Keratinocyte (primary cell): ENCODE results near the gene PHACTR1. TPM values are rescaled to one million over a fixed set of nuclear protein-coding genes. Genes with fewer than 3 reads are reported as not detected.

Experiments used
- DNase-seq: peaks from one replicate; pipeline ENCODE4 v3.0.0-alpha.2; 2011; ENCODE audit warnings: low read depth, missing footprints, low spot score
- FAIRE-seq: peaks from 2 replicates; lab custom pipeline; 2011; peaks lifted over from hg19 to GRCh38; lab: Jason Lieb, UNC
- H2AFZ ChIP-seq: 2 replicates; pipeline ENCODE4 v1.6.0; 2012; ENCODE audit warnings: low read length, control low read depth, inconsistent platforms; ENCODE audit not compliant: control insufficient read depth
- H3K27ac ChIP-seq: 2 replicates; pipeline ENCODE4 v1.5.1; 2011; ENCODE audit warnings: low read length; ENCODE audit not compliant: control insufficient read depth, insufficient read depth
- H3K27me3 ChIP-seq: 3 replicates; pipeline ENCODE4 v1.6.0; 2011; ENCODE audit warnings: low read length; ENCODE audit not compliant: control insufficient read depth, insufficient read depth; ENCODE audit errors: extremely low read depth
- H3K36me3 ChIP-seq, 2 experiments: 2 replicates in 1 of 2; 3 replicates in 1 of 2; pipeline ENCODE4 v1.5.1; 2011; ENCODE audit warnings: low read length in 2 of 2, mild to moderate bottlenecking in 1 of 2; ENCODE audit not compliant: control insufficient read depth in 2 of 2, insufficient read depth in 2 of 2; ENCODE audit errors: extremely low read depth in 1 of 2
- H3K4me1 ChIP-seq: 3 replicates; pipeline ENCODE4 v1.5.1; 2011; ENCODE audit warnings: low read length; ENCODE audit not compliant: control insufficient read depth, insufficient read depth; ENCODE audit errors: extremely low read depth
- H3K4me2 ChIP-seq: 3 replicates; pipeline ENCODE4 v1.6.0; 2011; ENCODE audit warnings: low read depth, low read length; ENCODE audit not compliant: control insufficient read depth, insufficient read depth; ENCODE audit errors: extremely low read depth
- H3K4me3 ChIP-seq, 3 experiments: fragments of 200-600 bp in 1 of 3; sonication (generic) in 1 of 3; 2 replicates in 2 of 3; 3 replicates in 1 of 3; pipeline ENCODE4 v1.5.1; 2011 to 2016; ENCODE audit warnings: low read length in 3 of 3, mild to moderate bottlenecking in 3 of 3, control low read depth in 2 of 3, inconsistent platforms in 1 of 3, low read depth in 1 of 3, mixed read lengths in 1 of 3, mixed run types in 1 of 3, moderate library complexity in 1 of 3; ENCODE audit not compliant: control insufficient read depth in 2 of 3, insufficient read depth in 2 of 3; ENCODE audit errors: extremely low read depth in 1 of 3
- H3K79me2 ChIP-seq: 2 replicates; pipeline ENCODE4 v1.6.0; 2012; ENCODE audit warnings: low read length; ENCODE audit not compliant: control insufficient read depth, insufficient read depth
- H3K9ac ChIP-seq: 3 replicates; pipeline ENCODE4 v1.6.0; 2011; ENCODE audit warnings: low read length; ENCODE audit not compliant: control insufficient read depth, insufficient read depth; ENCODE audit errors: extremely low read depth
- H3K9me1 ChIP-seq: 3 replicates; pipeline ENCODE4 v1.6.0; 2011; ENCODE audit warnings: low read length; ENCODE audit not compliant: control insufficient read depth, insufficient read depth; ENCODE audit errors: extremely low read depth
- H3K9me3 ChIP-seq: 2 replicates; pipeline ENCODE4 v1.5.1; 2012; ENCODE audit warnings: low read depth, low read length; ENCODE audit not compliant: control insufficient read depth
- H4K20me1 ChIP-seq: 3 replicates; pipeline ENCODE4 v1.6.0; 2011; ENCODE audit warnings: low read length; ENCODE audit not compliant: control insufficient read depth, insufficient read depth; ENCODE audit errors: extremely low read depth
- CTCF ChIP-seq, 3 experiments: IDR thresholded peaks in 1 of 3; conservative IDR thresholded peaks in 1 of 3; optimal IDR thresholded peaks in 1 of 3; 2 replicates in 2 of 3; 3 replicates in 1 of 3; pipeline versions ENCODE3 to v1.5.1; 2011; ENCODE audit warnings: low read length in 3 of 3, mild to moderate bottlenecking in 3 of 3, moderate library complexity in 2 of 3, control low read depth in 1 of 3, inconsistent platforms in 1 of 3; ENCODE audit not compliant: insufficient read depth in 2 of 3; ENCODE audit errors: extremely low read depth in 1 of 3
- EZH2 ChIP-seq: IDR thresholded peaks from one replicate; pipeline ENCODE4 v1.6.1; 2012; ENCODE audit warnings: inconsistent platforms, mild to moderate bottlenecking, low read length, moderate library complexity
- dilution Hi-C: fragments of 300-500 bp; cut with MboI; formaldehyde crosslinking; loops from one replicate; pipeline ENCODE4 v1.7.0; 2020; ENCODE audit warnings: low sequenced_read_pairs; ENCODE audit not compliant: extremely low pct_ligation_motif_present
- polyA plus RNA-seq, 5 experiments: library from polyadenylated mRNA; depleted of rRNA in 3 of 5; stranded (reverse) in 3 of 5; stranded (forward) in 1 of 5; unstranded in 1 of 5; fragments of >200 nt; gene quantifications; 1 replicate in 1 of 5; 2 replicates in 3 of 5; 3 replicates in 1 of 5; pipeline versions ENCODE4 v1.2.1 to v1.2.3, GENCODE V29; 2011 to 2012; ENCODE audit warnings: missing spikeins in 2 of 5, low read depth in 1 of 5, low replicate concordance in 1 of 5

Gene PHACTR1
- polyA plus RNA-seq, 1 donor (not counting 4 experiments of a cell fraction or from before 2014, with no cell fraction given), result 0.22 TPM

- no peak overlapping the region for H3K4me3 ChIP-seq
- no peaks in the 10 kb centered on the region for H3K9me1 ChIP-seq
- H3K27ac ChIP-seq, result no peak overlapping the region
- dilution Hi-C loops, result no loop called here
- H3K4me1 ChIP-seq, result no peaks in the 10 kb centered on the region
- no peak overlapping the region for H3K4me2 ChIP-seq
- H4K20me1 ChIP-seq, result no peaks in the 10 kb centered on the region
- H3K27me3 ChIP-seq, result peaks cover 5% of the 10 kb centered on the region
- H2AFZ ChIP-seq, result no peak overlapping the region
- H3K9me3 ChIP-seq, result no peaks in the 10 kb centered on the region
- H3K9ac ChIP-seq, result no peak overlapping the region
- H3K79me2 ChIP-seq, result no peaks in the 10 kb centered on the region
- H3K36me3 ChIP-seq, result no peaks in the 10 kb centered on the region
- TF ChIP-seq EZH2 (no peak), CTCF (optimal IDR thresholded peaks at IDR 0.05 in 1 of 3, IDR thresholded peaks at IDR 0.05 in 1 of 3, conservative IDR thresholded peaks at IDR 0.05 in 1 of 3; ENCODE audit: extremely low read depth in 1 of 3, insufficient read depth in 2 of 3, low read length in 3 of 3) (no peak)
- FAIRE-seq (no peak), DNase-seq (no peak)
Measured at GRCh38 chr6:13180538-13180937, 464.0 kb downstream of the PHACTR1 start.

GRCh38 chr6:13181393-13181792 is 464.8 kb downstream of the PHACTR1 start:
- dilution Hi-C loops, result no loop called here

More at GRCh38 chr6:13181393-13181792, 464.8 kb downstream of the PHACTR1 start:
- Histone ChIP-seq H3K9me3 (no peaks in the 10 kb centered on the region), H3K36me3 (no peaks in the 10 kb centered on the region), H3K27ac (no peak overlapping the region), H2AFZ (no peak overlapping the region), H3K9me1 (no peaks in the 10 kb centered on the region), H3K4me1 (no peaks in the 10 kb centered on the region), H3K4me3 (no peak overlapping the region), H3K27me3 (peaks cover 5% of the 10 kb centered on the region), H3K79me2 (no peaks in the 10 kb centered on the region), H4K20me1 (no peaks in the 10 kb centered on the region), H3K4me2 (no peak overlapping the region), H3K9ac (no peak overlapping the region)
- no peak for TF ChIP-seq EZH2
- TF ChIP-seq CTCF (optimal IDR thresholded peaks at IDR 0.05 in 1 of 3, IDR thresholded peaks at IDR 0.05 in 1 of 3, conservative IDR thresholded peaks at IDR 0.05 in 1 of 3; ENCODE audit: extremely low read depth in 1 of 3, insufficient read depth in 2 of 3, low read length in 3 of 3), result no peak
- FAIRE-seq (no peak), DNase-seq (no peak)
